Inferior parietal cortex (tissue), 1 donor: ENCODE measurements around the gene U2AF1L4.

Source experiments
- DNase-seq: peaks from one replicate; pipeline ENCODE4 v3.0.0-alpha.2; 2016; ENCODE audit errors: extremely low spot score

Gene U2AF1L4

GRCh38 chr19:35757231-35757748, 12.1 kb upstream of the U2AF1L4 start:
- DNase-seq: no peak

GRCh38 chr19:35756377-35757230, 11.4 kb upstream of the U2AF1L4 start, which contains the start of gene HSPB6:
Gene HSPB6 (minus strand): TSS chr19:35757029. CDS start chr19:35757008, 21 bp downstream.
- no peak for DNase-seq

- no peak for DNase-seq
Measured at GRCh38 chr19:35755550-35756376, 10.5 kb upstream of the U2AF1L4 start.

- DNase-seq: no peak
Measured at GRCh38 chr19:35755131-35755549, 9.9 kb upstream of the U2AF1L4 start.

GRCh38 chr19:35754370-35755130, 9.3 kb upstream of the U2AF1L4 start:
- DNase-seq: no peak

GRCh38 chr19:35753634-35754369, 8.6 kb upstream of the U2AF1L4 start:
- no peak for DNase-seq

- DNase-seq: no peak
Measured at GRCh38 chr19:35752746-35753350, 7.6 kb upstream of the U2AF1L4 start.

- DNase-seq: no peak
Measured at GRCh38 chr19:35751839-35752745, 6.9 kb upstream of the U2AF1L4 start.

GRCh38 chr19:35750167-35750566, 4.9 kb upstream of the U2AF1L4 start:
- no peak for DNase-seq

GRCh38 chr19:35748106-35749020, 3.1 kb upstream of the U2AF1L4 start, which contains the start of gene LIN37:
Gene LIN37 (plus strand): TSS chr19:35748576. CDS start chr19:35748725, 149 bp downstream.
- DNase-seq: peak; percentile 100

- DNase-seq: no peak
Measured at GRCh38 chr19:35746531-35746930, 1.3 kb upstream of the U2AF1L4 start.

- no peak for DNase-seq
Measured at GRCh38 chr19:35746087-35746462, 857 bp upstream of the U2AF1L4 start.

GRCh38 chr19:35744430-35745327, 539 bp downstream of the U2AF1L4 start:
- peak; percentile 95 for DNase-seq

GRCh38 chr19:35743640-35744429, 1.4 kb downstream of the U2AF1L4 start:
- no peak for DNase-seq

- DNase-seq: no peak
Measured at GRCh38 chr19:35742121-35742724, 3.0 kb downstream of the U2AF1L4 start, which contains the start of gene IGFLR1. Gene IGFLR1 (minus strand): TSS chr19:35742452. CDS start chr19:35741180, 1,272 bp downstream.

- DNase-seq: no peak
Measured at GRCh38 chr19:35741203-35741515, 4.1 kb downstream of the U2AF1L4 start.
